OCI-LY1 (cell line): ENCODE data around the gene PHF19.

ENCODE experiments used
- H2AFZ ChIP-seq: fragments of 200-600 bp; sonication (generic), shearing (Covaris generic); 2 replicates; pipeline ENCODE4 v1.6.0; 2014; ENCODE audit warnings: antibody characterized with exemption, mild to moderate bottlenecking, low read length
- H3F3A ChIP-seq: fragments of 200-600 bp; sonication (generic), shearing (Covaris generic); 2 replicates; pipeline ENCODE4 v1.6.0; 2014; ENCODE audit warnings: mild to moderate bottlenecking, antibody characterized with exemption, low read length, moderate library complexity; ENCODE audit not compliant: insufficient read depth
- H3K27ac ChIP-seq: fragments of 200-600 bp; sonication (generic); 2 replicates; pipeline ENCODE4 v1.5.1; 2014; ENCODE audit warnings: low read length, mixed run types, mild to moderate bottlenecking, low read depth; ENCODE audit not compliant: poor library complexity, severe bottlenecking
- H3K27me3 ChIP-seq: fragments of 200-600 bp; sonication (generic); 2 replicates; pipeline ENCODE4 v1.6.0; 2014; ENCODE audit warnings: antibody characterized with exemption, mild to moderate bottlenecking, low read length, moderate library complexity; ENCODE audit not compliant: insufficient read depth
- H3K36me3 ChIP-seq: fragments of 200-600 bp; sonication (generic); 2 replicates; pipeline ENCODE4 v1.6.1; 2014; ENCODE audit warnings: mild to moderate bottlenecking, antibody characterized with exemption, low read length, moderate library complexity, mixed read lengths; ENCODE audit not compliant: insufficient read depth
- H3K4me1 ChIP-seq: fragments of 200-600 bp; sonication (generic); 2 replicates; pipeline ENCODE4 v1.5.1; 2014; ENCODE audit warnings: mild to moderate bottlenecking, low read length, moderate library complexity; ENCODE audit not compliant: insufficient read depth, severe bottlenecking
- H3K4me2 ChIP-seq: fragments of 200-600 bp; sonication (generic), shearing (Covaris generic); 2 replicates; pipeline ENCODE4 v1.6.1; 2014; ENCODE audit warnings: low read length
- H3K4me3 ChIP-seq: fragments of 200-600 bp; sonication (generic); 2 replicates; pipeline ENCODE4 v1.5.1; 2014; ENCODE audit warnings: low read length, low read depth, mild to moderate bottlenecking, mixed read lengths; ENCODE audit not compliant: poor library complexity, severe bottlenecking
- H3K79me2 ChIP-seq: fragments of 200-600 bp; shearing (Covaris generic); 2 replicates; pipeline ENCODE4 v1.6.1; 2016; ENCODE audit warnings: mixed run types, low read length, mixed read lengths; ENCODE audit not compliant: insufficient read depth
- H3K9ac ChIP-seq: fragments of 200-600 bp; sonication (generic), shearing (Covaris generic); 2 replicates; pipeline ENCODE4 v1.6.1; 2014; ENCODE audit warnings: mild to moderate bottlenecking, low read length, mixed read lengths
- H3K9me2 ChIP-seq: fragments of 200-600 bp; sonication (generic), shearing (Covaris generic); 2 replicates; pipeline ENCODE4 v1.6.1; 2014; ENCODE audit warnings: low read depth, mild to moderate bottlenecking, low read length, mixed read lengths
- H3K9me3 ChIP-seq: fragments of 200-600 bp; shearing (Covaris generic); 2 replicates; pipeline ENCODE4 v1.6.1; 2014; ENCODE audit warnings: low read length, mixed read lengths
- H4K20me1 ChIP-seq: fragments of 200-600 bp; sonication (generic), shearing (Covaris generic); 2 replicates; pipeline ENCODE4 v1.6.0; 2016; ENCODE audit warnings: mild to moderate bottlenecking, low read length; ENCODE audit not compliant: insufficient read depth
- EZH2 ChIP-seq: fragments of 200-600 bp; sonication (generic), shearing (Covaris generic); IDR thresholded peaks from 2 replicates; pipeline ENCODE4 v1.8.0; 2017; ENCODE audit warnings: borderline replicate concordance, mixed run types, mild to moderate bottlenecking, antibody characterized with exemption, low read length, moderate library complexity, mixed read lengths
- TF ChIP-seq, protein P1 (sequence below): fragments of 200-600 bp; sonication (generic), shearing (Covaris generic); IDR thresholded peaks from 2 replicates; pipeline ENCODE4 v1.5.1; 2017; ENCODE audit warnings: mild to moderate bottlenecking, antibody characterized with exemption, low read length, moderate library complexity, mixed read lengths

The PHF19 gene

DNA sequence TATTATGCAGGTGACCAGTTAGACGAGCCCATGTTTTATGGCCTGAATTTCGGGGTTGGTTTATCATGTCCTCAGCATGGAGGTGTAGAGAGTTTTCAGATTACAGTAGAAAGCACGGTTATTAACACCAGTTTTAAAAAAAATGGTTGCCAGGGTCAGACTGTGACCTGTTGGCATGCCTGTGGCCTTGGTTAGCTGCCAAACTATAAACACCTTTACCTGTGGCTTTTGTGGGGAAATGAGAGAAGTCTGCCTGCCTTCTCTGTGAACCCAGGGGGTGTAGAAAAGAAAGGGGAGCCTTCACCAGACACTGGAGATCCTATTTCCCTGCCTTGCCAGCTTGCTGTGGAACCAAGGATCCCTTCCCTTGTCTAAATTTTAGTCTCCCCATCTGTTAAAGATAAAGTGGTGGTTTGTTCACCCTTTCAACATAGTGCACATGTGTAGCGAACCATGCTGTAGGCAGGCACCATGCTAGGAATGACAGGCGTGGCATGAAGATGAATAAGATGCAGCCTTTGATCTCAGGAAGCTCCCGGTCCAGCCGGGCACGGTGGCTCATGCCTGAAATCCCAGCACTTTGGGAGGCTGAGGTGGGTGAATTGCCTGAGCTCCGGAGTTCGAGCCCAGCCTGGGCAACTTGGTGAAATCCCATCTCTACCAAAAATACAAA lies 6.1 kb upstream of the PHF19 start:
- no peaks in the 10 kb centered on the region for H3F3A ChIP-seq
- no peaks in the 10 kb centered on the region for H3K79me2 ChIP-seq
- no peak overlapping the region for H3K4me3 ChIP-seq
- no peaks in the 10 kb centered on the region for H3K36me3 ChIP-seq
- H3K9ac ChIP-seq, result no peak overlapping the region
- H3K9me2 ChIP-seq, result no peaks in the 10 kb centered on the region
- TF ChIP-seq, protein P1, sequence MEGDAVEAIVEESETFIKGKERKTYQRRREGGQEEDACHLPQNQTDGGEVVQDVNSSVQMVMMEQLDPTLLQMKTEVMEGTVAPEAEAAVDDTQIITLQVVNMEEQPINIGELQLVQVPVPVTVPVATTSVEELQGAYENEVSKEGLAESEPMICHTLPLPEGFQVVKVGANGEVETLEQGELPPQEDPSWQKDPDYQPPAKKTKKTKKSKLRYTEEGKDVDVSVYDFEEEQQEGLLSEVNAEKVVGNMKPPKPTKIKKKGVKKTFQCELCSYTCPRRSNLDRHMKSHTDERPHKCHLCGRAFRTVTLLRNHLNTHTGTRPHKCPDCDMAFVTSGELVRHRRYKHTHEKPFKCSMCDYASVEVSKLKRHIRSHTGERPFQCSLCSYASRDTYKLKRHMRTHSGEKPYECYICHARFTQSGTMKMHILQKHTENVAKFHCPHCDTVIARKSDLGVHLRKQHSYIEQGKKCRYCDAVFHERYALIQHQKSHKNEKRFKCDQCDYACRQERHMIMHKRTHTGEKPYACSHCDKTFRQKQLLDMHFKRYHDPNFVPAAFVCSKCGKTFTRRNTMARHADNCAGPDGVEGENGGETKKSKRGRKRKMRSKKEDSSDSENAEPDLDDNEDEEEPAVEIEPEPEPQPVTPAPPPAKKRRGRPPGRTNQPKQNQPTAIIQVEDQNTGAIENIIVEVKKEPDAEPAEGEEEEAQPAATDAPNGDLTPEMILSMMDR, result no peak
- TF ChIP-seq EZH2, result no peak
- H3K27ac ChIP-seq, result peak overlapping the region; percentile 33
- H4K20me1 ChIP-seq, result no peaks in the 10 kb centered on the region
- no peak overlapping the region for H2AFZ ChIP-seq
- no peaks in the 10 kb centered on the region for H3K27me3 ChIP-seq
- H3K9me3 ChIP-seq, result no peaks in the 10 kb centered on the region
- no peak overlapping the region for H3K4me2 ChIP-seq
- H3K4me1 ChIP-seq, result peaks cover 45% of the 10 kb centered on the region

- no peaks in the 10 kb centered on the region for H3K79me2 ChIP-seq
- TF ChIP-seq EZH2, result no peak
- TF ChIP-seq, protein P1, result no peak
- peak overlapping the region; percentile 7; the same call in 1 of the 2 replicates for H3K9ac ChIP-seq
- H2AFZ ChIP-seq, result no peak overlapping the region
- H3K4me3 ChIP-seq, result no peak overlapping the region
- H3K4me1 ChIP-seq, result peaks cover 50% of the 10 kb centered on the region
- H3K4me2 ChIP-seq, result 0 out of 2 replicates have a peak overlapping the region, but pooled peaks have one; percentile 100
- peaks cover 6% of the 10 kb centered on the region; the same call in 1 of the 2 replicates for H3K36me3 ChIP-seq
- H3K9me2 ChIP-seq, result no peaks in the 10 kb centered on the region
- H3K27ac ChIP-seq, result peak overlapping the region; percentile 97
- H3K9me3 ChIP-seq, result no peaks in the 10 kb centered on the region
- peaks cover 6% of the 10 kb centered on the region; the same call in 1 of the 2 replicates for H3F3A ChIP-seq
- H4K20me1 ChIP-seq, result no peaks in the 10 kb centered on the region
- H3K27me3 ChIP-seq, result no peaks in the 10 kb centered on the region
These were observed 2.5 kb upstream of the PHF19 start for GRCh38 chr9:120879446-120879845.

- H3F3A ChIP-seq, result peaks cover 6% of the 10 kb centered on the region; the same call in 1 of the 2 replicates
- no peaks in the 10 kb centered on the region for H4K20me1 ChIP-seq
- no peak for TF ChIP-seq EZH2
- TF ChIP-seq, protein P1, result no peak
- H3K27me3 ChIP-seq, result no peaks in the 10 kb centered on the region
- H3K9me3 ChIP-seq, result no peaks in the 10 kb centered on the region
- no peak overlapping the region for H2AFZ ChIP-seq
- no peaks in the 10 kb centered on the region for H3K79me2 ChIP-seq
- H3K4me1 ChIP-seq, result peaks cover 50% of the 10 kb centered on the region
- H3K9me2 ChIP-seq, result no peaks in the 10 kb centered on the region
- peak overlapping the region; percentile 100 for H3K9ac ChIP-seq
- H3K27ac ChIP-seq, result peak overlapping the region; percentile 97
- peak overlapping the region; percentile 100 for H3K4me2 ChIP-seq
- H3K36me3 ChIP-seq, result peaks cover 16% of the 10 kb centered on the region; the same call in 1 of the 2 replicates
- H3K4me3 ChIP-seq, result peak overlapping the region; percentile 94
These were observed 1.5 kb upstream of the PHF19 start for GRCh38 chr9:120878188-120879130.
